Naive thymus-derived CD4-positive, alpha-beta T cell (primary cell): ENCODE data around the gene ZBTB46. TPM values are rescaled to one million over a fixed set of nuclear protein-coding genes. Genes with fewer than 3 reads are reported as not detected.
A peak's percentile ranks its signal among the peaks of the same experiment; 100 is the strongest.
"Not testable (repeated sequence)": the region's sequence is repeated elsewhere in the genome, so short reads cannot be mapped to it uniquely, and the experiment has no call there.

Experiments
- ATAC-seq: fragments of 150-1000 bp; cut with Tn5 transposase; 2 replicates; pipeline ENCODE4 v1.10.0; 2021; ENCODE audit warnings: mild to moderate bottlenecking, moderate library complexity
- CTCF ChIA-PET: fragments of 350-600 bp; sonication (Branson Sonifier 250); formaldehyde crosslinking; loops from one replicate; lab custom pipeline; 2021; ENCODE audit warnings: antibody characterized with exemption; lab: Charles Lee
- POLR2A ChIA-PET: fragments of 350-600 bp; sonication (Branson Sonifier 250); formaldehyde crosslinking; loops from one replicate; lab custom pipeline; 2021; ENCODE audit warnings: antibody characterized with exemption, inconsistent platforms; lab: Charles Lee
- DNase-seq, 9 donors: peaks; one replicate each; pipeline versions ENCODE4 v3.0.0 to v3.0.0-alpha.2; 2020 to 2022; ENCODE audit warnings: mixed read lengths in 1 of 9
- H3K27ac ChIP-seq: one replicate; pipeline ENCODE4 v1.7.0; 2013; ENCODE audit warnings: mild to moderate bottlenecking, low read depth, low read length, moderate library complexity
- H3K27me3 ChIP-seq, 2 donors: one replicate each; pipeline ENCODE4 v1.7.0; 2013; ENCODE audit warnings: low read length in 2 of 2, mild to moderate bottlenecking in 2 of 2, moderate library complexity in 2 of 2; ENCODE audit not compliant: control insufficient read depth in 2 of 2, insufficient read depth in 2 of 2
- H3K36me3 ChIP-seq, 3 experiments: 1 replicate in 2 of 3; 2 replicates in 1 of 3; pipeline ENCODE4 v1.7.0; 2013; ENCODE audit warnings: low read length in 3 of 3, mild to moderate bottlenecking in 3 of 3, moderate library complexity in 1 of 3; ENCODE audit not compliant: insufficient read depth in 3 of 3, control insufficient read depth in 2 of 3
- H3K4me1 ChIP-seq, 2 donors: one replicate each; pipeline ENCODE4 v1.7.0; 2013; ENCODE audit warnings: low read length in 2 of 2, mild to moderate bottlenecking in 2 of 2, moderate library complexity in 1 of 2; ENCODE audit not compliant: control insufficient read depth in 2 of 2, insufficient read depth in 2 of 2
- H3K4me3 ChIP-seq: 2 replicates; pipeline ENCODE4 v1.7.0; 2013; ENCODE audit warnings: mild to moderate bottlenecking, low read length
- H3K9me3 ChIP-seq, 3 experiments: 1 replicate in 2 of 3; 2 replicates in 1 of 3; pipeline ENCODE4 v1.7.0; 2013; ENCODE audit warnings: low read length in 3 of 3; ENCODE audit not compliant: control insufficient read depth in 2 of 3
- H3K27ac Mint-ChIP-seq, 9 donors: one replicate each; pipeline ENCODE4 v1.8.0; 2020 to 2022; ENCODE audit warnings: mixed read lengths in 9 of 9, mild to moderate bottlenecking in 8 of 9, moderate library complexity in 5 of 9, inconsistent platforms in 2 of 9
- H3K27me3 Mint-ChIP-seq, 5 donors: one replicate each; pipeline ENCODE4 v1.8.0; 2021 to 2022; ENCODE audit warnings: mixed read lengths in 5 of 5, mild to moderate bottlenecking in 1 of 5
- H3K36me3 Mint-ChIP-seq, 5 donors: one replicate each; pipeline ENCODE4 v1.8.0; 2020 to 2022; ENCODE audit warnings: mixed read lengths in 5 of 5, mild to moderate bottlenecking in 3 of 5, inconsistent platforms in 1 of 5
- H3K4me1 Mint-ChIP-seq, 7 donors: one replicate each; pipeline ENCODE4 v1.8.0; 2020 to 2022; ENCODE audit warnings: mixed read lengths in 7 of 7, mild to moderate bottlenecking in 3 of 7, inconsistent platforms in 1 of 7
- H3K4me3 Mint-ChIP-seq, 10 donors: one replicate each; pipeline ENCODE4 v1.8.0; 2020 to 2022; ENCODE audit warnings: mild to moderate bottlenecking in 10 of 10, mixed read lengths in 10 of 10, moderate library complexity in 6 of 10, inconsistent platforms in 2 of 10
- H3K9me3 Mint-ChIP-seq, 11 donors: one replicate each; pipeline ENCODE4 v1.8.0; 2020 to 2022; ENCODE audit warnings: mixed read lengths in 11 of 11, mild to moderate bottlenecking in 4 of 11, inconsistent platforms in 1 of 11, moderate library complexity in 1 of 11
- intact Hi-C, 2 donors: fragments of 100-400 bp; cut with micrococcal nuclease; formaldehyde crosslinking; loops; one replicate each; pipeline ENCODE4 v1.15.1; 2023
- polyA plus RNA-seq, 2 donors: library from polyadenylated mRNA; unstranded; fragments of 300-500 nt; fragmentation: Illumina TruSeq; gene quantifications; one replicate each; pipeline ENCODE4 v1.2.3, GENCODE V29; 2021
- total RNA-seq, 6 experiments: library from RNA in 5 of 6; stranded (reverse) in 5 of 6; gene quantifications; 1 replicate in 5 of 6; 2 replicates in 1 of 6; pipeline ENCODE4 v1.2.3 and lab custom pipeline; 2021 to 2026

The ZBTB46 gene
- total and polyA plus RNA-seq, 7 experiments from 2014 or later: 0.03 to 1.7 (median 0.07) TPM; not detected in 1

GRCh38 chr20:63808145-63808724 is 22.8 kb downstream of the ZBTB46 start:
- H3K27me3 Mint-ChIP-seq: peaks cover 3 to 14% (median 7%) of the 10 kb centered on the region in 5 donors
- intact Hi-C loops: no loop called here

DNA sequence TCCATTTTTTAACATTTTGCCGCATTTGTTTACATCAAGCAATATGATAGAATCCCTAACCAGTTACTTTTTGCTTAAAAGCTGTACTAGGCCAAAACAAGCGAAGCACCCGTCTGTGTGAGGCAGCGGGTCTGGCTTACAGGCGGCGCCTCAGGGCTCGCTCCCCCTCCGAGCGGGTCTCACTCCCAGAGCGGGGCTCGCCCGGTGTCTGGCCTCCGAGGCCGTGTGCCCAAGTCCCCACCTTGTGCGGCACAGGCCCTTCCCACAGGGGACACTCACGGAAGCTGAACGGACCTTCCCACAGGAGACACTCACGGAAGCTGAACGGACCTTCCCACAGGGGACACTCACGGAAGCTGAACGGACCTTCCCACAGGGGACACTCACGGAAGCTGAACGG is 23.4 kb downstream of the ZBTB46 start:
- CTCF ChIA-PET: no interaction called here
- no peak overlapping the region for H3K27ac Mint-ChIP-seq
- H3K9me3 Mint-ChIP-seq: no peaks in the 10 kb centered on the region
- no peak overlapping the region for H3K4me3 ChIP-seq
- peaks cover 3 to 14% (median 8%) of the 10 kb centered on the region in 5 donors for H3K27me3 Mint-ChIP-seq
- H3K4me1 Mint-ChIP-seq: peaks cover 4 to 12% (median 5%) of the 10 kb centered on the region in 7 donors
- H3K4me1 ChIP-seq: no peaks in the 10 kb centered on the region
- H3K27me3 ChIP-seq: no peaks in the 10 kb centered on the region
- POLR2A ChIA-PET: no interaction called here
- no peaks in the 10 kb centered on the region for H3K36me3 ChIP-seq
- DNase-seq: no peak
- intact Hi-C loops: no loop called here
- H3K27ac ChIP-seq: no peak overlapping the region
- H3K36me3 Mint-ChIP-seq: no peaks in the 10 kb centered on the region
- no peaks in the 10 kb centered on the region for H3K9me3 ChIP-seq
- no peak for ATAC-seq
- H3K4me3 Mint-ChIP-seq: no peak overlapping the region

More at GRCh38 chr20:63808145-63808724, 22.8 kb downstream of the ZBTB46 start:
- no peak for DNase-seq
- H3K36me3 Mint-ChIP-seq: no peaks in the 10 kb centered on the region
- no peaks in the 10 kb centered on the region for H3K4me1 ChIP-seq
- ChIA-PET POLR2A (no interaction called here), CTCF (no interaction called here)
- H3K4me3 Mint-ChIP-seq: no peak overlapping the region
- H3K36me3 ChIP-seq: no peaks in the 10 kb centered on the region
- no peak for ATAC-seq
- H3K4me1 Mint-ChIP-seq: peaks cover 4 to 12% (median 5%) of the 10 kb centered on the region in 7 donors
- no peaks in the 10 kb centered on the region for H3K27me3 ChIP-seq
- no peak overlapping the region for H3K27ac ChIP-seq
- H3K4me3 ChIP-seq: no peak overlapping the region
- H3K9me3 Mint-ChIP-seq: no peaks in the 10 kb centered on the region
- H3K9me3 ChIP-seq: no peaks in the 10 kb centered on the region
- no peak overlapping the region for H3K27ac Mint-ChIP-seq

GRCh38 chr20:63804308-63804636 is 26.8 kb downstream of the ZBTB46 start:
- CTCF ChIA-PET: no interaction called here
- DNase-seq (no peak), ATAC-seq (peak; percentile 13)
- Mint-ChIP-seq H3K4me3 (peak overlapping the region in 1 of 10 donors; percentile 62), H3K27me3 (peaks cover 8 to 15% (median 12%) of the 10 kb centered on the region in 5 donors), H3K4me1 (peaks cover 4 to 12% (median 5%) of the 10 kb centered on the region in 7 donors), H3K36me3 (no peaks in the 10 kb centered on the region), H3K9me3 (no peaks in the 10 kb centered on the region), H3K27ac (no peak overlapping the region)
- Histone ChIP-seq H3K27me3 (no peaks in the 10 kb centered on the region), H3K4me1 (no peaks in the 10 kb centered on the region), H3K4me3 (no peak overlapping the region), H3K27ac (no peak overlapping the region), H3K36me3 (no peaks in the 10 kb centered on the region), H3K9me3 (no peaks in the 10 kb centered on the region)
- POLR2A ChIA-PET: no interaction called here
- intact Hi-C loops: no loop called here

DNA sequence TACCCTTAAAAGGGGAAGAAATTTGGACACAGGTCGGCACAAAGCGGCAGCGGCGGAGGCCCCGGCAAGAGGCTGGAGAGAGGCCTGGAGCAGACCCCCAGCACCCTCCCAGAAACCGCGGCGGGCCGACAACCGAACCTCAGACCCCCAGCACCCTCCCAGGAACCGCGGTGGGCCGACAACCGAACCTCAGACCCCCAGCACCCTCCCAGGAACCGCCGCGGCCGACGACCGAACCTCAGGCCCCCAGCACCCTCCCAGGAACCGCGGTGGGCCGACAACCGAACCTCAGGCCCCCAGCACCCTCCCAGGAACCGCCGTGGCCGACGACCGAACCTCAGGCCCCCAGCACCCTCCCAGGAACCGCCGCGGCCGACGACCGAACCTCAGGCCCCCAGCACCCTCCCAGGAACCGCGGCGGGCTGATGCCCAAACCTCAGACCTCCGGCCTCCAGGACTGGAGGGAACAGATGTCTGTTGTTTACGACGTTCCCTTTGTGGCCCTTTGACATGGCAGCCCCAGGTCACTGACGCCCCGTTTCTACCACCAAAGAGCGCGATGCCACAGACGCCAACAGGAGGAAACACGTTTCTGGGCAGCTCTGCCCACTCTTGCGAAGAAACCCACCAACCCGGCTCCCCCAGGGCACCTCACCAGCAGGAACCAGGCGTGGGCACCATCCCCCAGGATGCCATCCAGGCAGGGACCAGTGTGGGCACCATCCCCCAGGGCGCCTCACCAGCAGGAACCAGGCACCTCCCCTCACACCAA is 28.4 kb downstream of the ZBTB46 start:
- Mint-ChIP-seq H3K9me3 (no peaks in the 10 kb centered on the region), H3K27ac (no peak overlapping the region), H3K27me3 (peaks cover 11 to 15% (median 12%) of the 10 kb centered on the region in 5 donors), H3K4me3 (no peak overlapping the region), H3K36me3 (no peaks in the 10 kb centered on the region), H3K4me1 (peaks cover 4 to 12% (median 5%) of the 10 kb centered on the region in 7 donors)
- CTCF ChIA-PET: interaction anchor here (0.9 to 1.1 kb wide), 2 partner anchors 9 to 265 kb away, joined by 3 read pairs; no protein-coding TSS in a partner anchor
- Histone ChIP-seq H3K9me3 (no peaks in the 10 kb centered on the region), H3K36me3 (no peaks in the 10 kb centered on the region), H3K27ac (no peak overlapping the region), H3K4me3 (no peak overlapping the region), H3K27me3 (no peaks in the 10 kb centered on the region), H3K4me1 (no peaks in the 10 kb centered on the region)
- DNase-seq (no peak), ATAC-seq (no peak)
- POLR2A ChIA-PET: interaction anchor here (1.0 kb wide), 1 partner anchor 97 kb away, joined by 3 read pairs; no protein-coding TSS in a partner anchor
- intact Hi-C loops: no loop called here

GRCh38 chr20:63801174-63801573 is 29.9 kb downstream of the ZBTB46 start:
- intact Hi-C loops, H3K4me1 ChIP-seq, H3K27me3 ChIP-seq, H3K36me3 Mint-ChIP-seq, ATAC-seq, POLR2A ChIA-PET, H3K27ac Mint-ChIP-seq, H3K36me3 ChIP-seq, H3K4me3 ChIP-seq, H3K9me3 ChIP-seq, H3K27ac ChIP-seq, H3K9me3 Mint-ChIP-seq, H3K4me3 Mint-ChIP-seq, DNase-seq, CTCF ChIA-PET: not testable (repeated sequence)
- H3K4me1 Mint-ChIP-seq: peaks cover 4 to 12% (median 8%) of the 10 kb centered on the region in 7 donors
- peaks cover 12 to 15% (median 13%) of the 10 kb centered on the region in 5 donors for H3K27me3 Mint-ChIP-seq

- H3K4me1 ChIP-seq, H3K4me3 ChIP-seq, CTCF ChIA-PET, DNase-seq, POLR2A ChIA-PET, H3K4me3 Mint-ChIP-seq, H3K36me3 Mint-ChIP-seq, H3K27ac Mint-ChIP-seq, H3K27ac ChIP-seq, H3K27me3 ChIP-seq, H3K36me3 ChIP-seq, intact Hi-C loops, ATAC-seq, H3K9me3 ChIP-seq, H3K9me3 Mint-ChIP-seq: not testable (repeated sequence)
- Mint-ChIP-seq H3K4me1 (peaks cover 4 to 17% (median 8%) of the 10 kb centered on the region in 7 donors), H3K27me3 (peaks cover 12 to 17% (median 14%) of the 10 kb centered on the region in 5 donors)
These were observed 30.7 kb downstream of the ZBTB46 start for GRCh38 chr20:63800411-63800810.
